ENCODE results near the gene SMG9. TPM values are rescaled to one million over a fixed set of nuclear protein-coding genes. Genes with fewer than 3 reads are reported as not detected.

The SMG9 gene
- polyA plus RNA-seq, 3 donors: 1.3 to 26.1 (median 2.4) TPM

GRCh38 chr19:43747557-43748204 lies 7.1 kb downstream of the SMG9 start:
- H3K4me2 ChIP-seq (replicated peaks; ENCODE audit: extremely low read depth, low read length, poor library complexity, severe bottlenecking): no peak overlapping the region
- TF ChIP-seq CTCF (IDR thresholded peaks at IDR 0.05): no peak
- no peak overlapping the region for H3K27ac ChIP-seq (ENCODE audit: low read depth in 1 of 2, low read length in 2 of 2)
- Mint-ChIP-seq H3K9me3 (peaks cover 0 to 4% (median 0%) of the 10 kb centered on the region in 7 donors), H3K27ac (peak overlapping the region in 3 of 7 donors; percentile 5 to 61 (median 55)), H3K27me3 (ENCODE audit: low read depth in 3 of 3) (peaks cover 0 to 4% (median 0%) of the 10 kb centered on the region in 3 donors), H3K4me1 (peaks cover 31% of the 10 kb centered on the region), H3K36me3 (peaks cover 68 to 79% of the 10 kb centered on the region in 2 donors), H3K4me3 (no peak overlapping the region)
- H3K27me3 ChIP-seq (ENCODE audit: control insufficient read depth in 2 of 2, insufficient read depth in 2 of 2, low read length in 2 of 2): no peaks in the 10 kb centered on the region
- 100% methylated on average over 3 of the region's 16 CpGs for WGBS (ENCODE audit: insufficient coverage)
- no peak overlapping the region for H3K4me3 ChIP-seq (replicated peaks in 1 of 3; ENCODE audit: low read depth in 2 of 3, low read length in 3 of 3)
- H4K20me1 ChIP-seq (ENCODE audit: insufficient read depth, low read length): peaks cover 15% of the 10 kb centered on the region
- H2AFZ ChIP-seq (ENCODE audit: insufficient read depth, low read depth, low read length, poor library complexity, severe bottlenecking): no peak overlapping the region
- H3K36me3 ChIP-seq (replicated peaks in 1 of 2; ENCODE audit: control insufficient read depth in 1 of 2, insufficient read depth in 2 of 2, low read length in 2 of 2): peaks cover 62 to 82% of the 10 kb centered on the region in 2 donors
- DNase-seq: no peak
- H3K9me3 ChIP-seq (replicated peaks in 1 of 2; ENCODE audit: control insufficient read depth in 1 of 2, insufficient read depth in 1 of 2, low read length in 2 of 2): no peaks in the 10 kb centered on the region
- peaks cover 53% of the 10 kb centered on the region for H3K79me2 ChIP-seq (ENCODE audit: insufficient read depth, low read length)
- intact Hi-C loops (cut with micrococcal nuclease): no loop called here
- no peak overlapping the region for H3K9ac ChIP-seq (ENCODE audit: insufficient read depth, low read length, poor library complexity, severe bottlenecking)
- peaks cover 17 to 25% of the 10 kb centered on the region in 2 donors for H3K4me1 ChIP-seq (ENCODE audit: control insufficient read depth in 1 of 2, insufficient read depth in 2 of 2, low read length in 2 of 2)

- Histone ChIP-seq H3K27ac (ENCODE audit: low read depth in 1 of 2, low read length in 2 of 2) (peak overlapping the region in 1 of 2 donors; percentile 23), H3K36me3 (replicated peaks in 1 of 2; ENCODE audit: control insufficient read depth in 1 of 2, insufficient read depth in 2 of 2, low read length in 2 of 2) (peaks cover 68 to 86% of the 10 kb centered on the region in 2 donors), H3K9me3 (replicated peaks in 1 of 2; ENCODE audit: control insufficient read depth in 1 of 2, insufficient read depth in 1 of 2, low read length in 2 of 2) (no peaks in the 10 kb centered on the region), H2AFZ (ENCODE audit: insufficient read depth, low read depth, low read length, poor library complexity, severe bottlenecking) (no peak overlapping the region), H3K27me3 (ENCODE audit: control insufficient read depth in 2 of 2, insufficient read depth in 2 of 2, low read length in 2 of 2) (no peaks in the 10 kb centered on the region), H3K79me2 (ENCODE audit: insufficient read depth, low read length) (peaks cover 17% of the 10 kb centered on the region), H3K9ac (ENCODE audit: insufficient read depth, low read length, poor library complexity, severe bottlenecking) (no peak overlapping the region), H4K20me1 (ENCODE audit: insufficient read depth, low read length) (no peaks in the 10 kb centered on the region), H3K4me2 (replicated peaks; ENCODE audit: extremely low read depth, low read length, poor library complexity, severe bottlenecking) (no peak overlapping the region), H3K4me3 (replicated peaks in 1 of 3; ENCODE audit: low read depth in 2 of 3, low read length in 3 of 3) (no peak overlapping the region), H3K4me1 (ENCODE audit: control insufficient read depth in 1 of 2, insufficient read depth in 2 of 2, low read length in 2 of 2) (peaks cover 17 to 20% of the 10 kb centered on the region in 2 donors)
- Mint-ChIP-seq H3K27me3 (ENCODE audit: low read depth in 3 of 3) (peaks cover 0 to 4% (median 0%) of the 10 kb centered on the region in 3 donors), H3K4me3 (no peak overlapping the region), H3K9me3 (peaks cover 0 to 4% (median 0%) of the 10 kb centered on the region in 7 donors), H3K4me1 (peaks cover 23% of the 10 kb centered on the region), H3K36me3 (peaks cover 76 to 84% of the 10 kb centered on the region in 2 donors), H3K27ac (peak overlapping the region in 3 of 7 donors; percentile 25 to 78 (median 50))
- intact Hi-C loops (cut with micrococcal nuclease): no loop called here
- no CpG with 5 or more reads among the region's 3 CpGs for WGBS (ENCODE audit: insufficient coverage)
- no peak for DNase-seq
- TF ChIP-seq CTCF (IDR thresholded peaks at IDR 0.05): no peak
Observed at GRCh38 chr19:43743059-43743458, 11.7 kb downstream of the SMG9 start.

Measured in CD14-positive monocyte (primary cell).